Mesodermal cell (in vitro differentiated cells): ENCODE measurements around the gene MRM2.

Experiments used
- H3K27ac ChIP-seq: 2 replicates; pipeline ENCODE4 v1.7.0; 2013; ENCODE audit warnings: mild to moderate bottlenecking, low read depth, low read length, moderate library complexity; ENCODE audit not compliant: severe bottlenecking
- H3K36me3 ChIP-seq: 2 replicates; pipeline ENCODE4 v1.7.1; 2013; ENCODE audit warnings: mild to moderate bottlenecking, low read length, moderate library complexity; ENCODE audit not compliant: control insufficient read depth, insufficient read depth
- H3K4me1 ChIP-seq: one replicate; pipeline ENCODE4 v1.7.1; 2013; ENCODE audit warnings: mild to moderate bottlenecking, low read length; ENCODE audit not compliant: insufficient read depth, control insufficient read depth, poor library complexity, severe bottlenecking
- H3K4me3 ChIP-seq: 2 replicates; pipeline ENCODE4 v1.7.0; 2013; ENCODE audit warnings: low read length, control low read depth, mild to moderate bottlenecking; ENCODE audit not compliant: insufficient read depth, poor library complexity, severe bottlenecking; ENCODE audit errors: extremely low read depth
- H3K9me3 ChIP-seq: 2 replicates; pipeline ENCODE4 v1.7.1; 2013; ENCODE audit warnings: mild to moderate bottlenecking, low read length, moderate library complexity; ENCODE audit not compliant: control insufficient read depth
- whole genome bisulfite sequencing, 2 experiments: methylation state at CpG; one replicate each; pipeline ENCODE4 v1.1.5; 2013; ENCODE audit warnings: missing lambda C conversion rate in 2 of 2; ENCODE audit not compliant: insufficient coverage in 2 of 2; 5-methylcytosine and 5-hydroxymethylcytosine counted together

The MRM2 gene

DNA sequence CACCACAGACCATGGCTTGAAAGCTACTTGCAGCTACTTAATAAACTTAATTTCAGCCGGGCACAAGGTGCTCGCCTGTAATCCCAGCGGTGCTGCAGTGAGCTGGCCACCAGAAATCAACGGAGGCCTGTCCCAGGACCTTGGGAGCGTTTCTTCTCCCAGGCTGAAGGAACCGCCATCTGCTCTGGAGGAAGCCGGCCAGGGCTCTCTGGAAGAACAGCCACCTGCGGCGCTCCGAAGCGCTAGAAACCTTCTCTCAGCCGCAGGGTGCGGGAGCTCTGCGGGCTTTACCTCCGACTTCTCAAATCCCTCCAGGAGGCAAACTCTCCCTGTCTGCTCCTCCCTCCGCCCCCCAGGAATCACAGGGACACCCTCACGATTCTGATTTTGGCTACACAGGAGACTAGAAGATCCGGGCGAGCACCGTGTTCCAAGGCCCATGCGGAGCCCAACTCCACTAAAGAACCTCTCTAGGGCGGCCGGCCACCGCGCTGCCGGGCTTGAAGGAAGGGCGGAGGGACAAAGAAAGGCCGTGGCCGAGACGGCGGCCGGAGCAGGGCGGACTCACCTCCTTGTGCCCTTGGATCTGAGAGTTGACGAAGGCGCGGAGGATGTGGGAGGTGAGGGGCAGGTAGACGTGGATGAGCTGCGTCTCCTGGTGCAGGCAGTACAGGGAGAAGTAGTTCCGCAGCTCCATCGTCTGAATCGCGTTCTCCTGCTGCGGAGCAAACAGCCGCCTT, 14.5 kb upstream of the MRM2 start:
- H3K4me1 ChIP-seq, result no peaks in the 10 kb centered on the region
- H3K4me3 ChIP-seq, result no peak overlapping the region
- 95 to 96% methylated on average over 40 to 44 of the region's 44 CpGs for WGBS, 2 experiments
- H3K27ac ChIP-seq, result no peak overlapping the region
- no peaks in the 10 kb centered on the region for H3K9me3 ChIP-seq
- peaks cover 24% of the 10 kb centered on the region for H3K36me3 ChIP-seq

DNA sequence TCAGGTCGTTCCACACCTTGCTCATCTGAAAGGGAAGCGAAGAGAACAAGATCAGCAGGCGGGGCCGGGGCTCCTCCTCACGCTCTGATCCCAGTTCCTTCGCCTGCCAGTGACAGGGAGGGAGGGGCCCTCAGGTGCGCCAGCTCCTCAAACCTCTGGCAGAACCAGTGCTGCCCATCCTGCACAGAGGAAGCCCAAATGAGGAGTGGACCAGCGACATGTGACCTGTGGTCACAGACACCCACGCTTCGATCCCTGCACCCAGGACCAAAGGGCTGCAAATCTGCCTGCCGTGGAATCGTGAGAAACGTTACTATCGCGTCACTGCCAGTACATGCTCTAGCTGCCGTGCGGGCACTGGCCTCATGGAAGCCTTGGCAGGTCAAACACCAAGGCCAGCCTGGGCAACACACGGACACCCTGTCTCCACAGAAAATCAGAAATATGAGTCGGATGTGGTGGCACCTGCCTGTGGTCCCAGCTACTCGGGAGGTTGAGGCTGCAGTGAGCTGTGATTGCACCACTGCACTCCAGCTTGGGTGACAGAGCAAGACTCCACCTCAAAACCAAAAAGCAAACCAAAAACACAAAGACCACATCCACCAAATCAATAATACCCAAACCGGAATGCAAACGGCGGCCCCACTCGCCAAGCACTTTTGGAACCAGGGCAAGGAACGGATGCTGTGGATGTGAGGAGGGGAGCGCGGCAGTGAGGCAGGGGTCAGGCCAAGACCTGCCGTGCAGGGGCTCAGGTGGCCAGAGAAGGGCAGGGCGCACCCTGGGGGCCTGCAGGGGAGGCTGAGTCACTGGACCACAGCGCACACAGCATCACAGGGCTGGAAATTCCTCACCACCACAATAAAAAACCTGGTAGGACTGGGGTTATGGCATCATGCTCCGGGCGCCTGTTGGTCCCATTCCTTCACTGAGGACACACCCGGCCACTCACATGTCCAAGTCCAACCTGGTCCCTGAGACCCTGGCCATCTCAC, 13.4 kb upstream of the MRM2 start:
- no peaks in the 10 kb centered on the region for H3K9me3 ChIP-seq
- no peaks in the 10 kb centered on the region for H3K4me1 ChIP-seq
- no peak overlapping the region for H3K27ac ChIP-seq
- WGBS, 2 experiments, result 95 to 96% methylated on average over 25 to 31 of the region's 33 CpGs
- H3K4me3 ChIP-seq, result no peak overlapping the region
- H3K36me3 ChIP-seq, result peaks cover 26% of the 10 kb centered on the region

DNA sequence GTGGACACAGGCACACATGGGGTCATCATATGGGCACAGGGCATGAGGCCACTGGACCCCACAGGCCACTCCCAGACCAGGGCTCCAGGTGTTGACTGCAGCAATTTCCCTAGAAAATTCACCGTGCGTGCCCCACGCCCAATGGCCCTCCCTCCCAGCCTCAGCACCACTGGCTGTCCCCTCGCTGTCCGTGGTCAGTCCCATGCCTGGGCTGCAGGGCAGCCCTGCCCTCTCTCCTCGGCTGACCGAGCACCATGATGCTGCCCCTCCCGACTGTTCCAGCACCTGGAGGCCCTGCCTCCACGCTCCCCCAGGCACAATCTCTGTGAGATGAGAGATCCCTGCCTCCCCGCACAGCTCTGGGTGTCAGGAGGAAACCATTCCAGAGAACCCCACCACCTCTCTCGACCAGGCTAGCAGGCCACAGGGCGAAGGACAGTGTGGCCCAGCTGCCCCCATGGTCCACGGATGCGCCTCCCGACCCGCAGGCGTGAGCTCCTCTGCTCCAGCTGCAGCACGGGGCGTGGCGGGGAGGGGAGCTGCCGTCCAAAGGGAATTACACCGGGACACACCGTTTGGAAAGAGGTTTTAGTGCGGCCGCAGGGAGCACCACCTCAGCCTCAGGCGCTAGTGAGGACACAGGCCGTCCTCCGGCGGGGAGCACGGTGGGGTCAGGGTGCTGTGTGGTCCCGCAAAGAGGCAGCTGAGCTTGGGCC, 12.6 kb upstream of the MRM2 start:
- Histone ChIP-seq H3K27ac (no peak overlapping the region), H3K36me3 (peaks cover 26% of the 10 kb centered on the region), H3K9me3 (no peaks in the 10 kb centered on the region), H3K4me3 (no peak overlapping the region), H3K4me1 (peaks cover 1% of the 10 kb centered on the region)
- 93 to 97% methylated on average over 25 to 31 of the region's 31 CpGs for WGBS, 2 experiments

DNA sequence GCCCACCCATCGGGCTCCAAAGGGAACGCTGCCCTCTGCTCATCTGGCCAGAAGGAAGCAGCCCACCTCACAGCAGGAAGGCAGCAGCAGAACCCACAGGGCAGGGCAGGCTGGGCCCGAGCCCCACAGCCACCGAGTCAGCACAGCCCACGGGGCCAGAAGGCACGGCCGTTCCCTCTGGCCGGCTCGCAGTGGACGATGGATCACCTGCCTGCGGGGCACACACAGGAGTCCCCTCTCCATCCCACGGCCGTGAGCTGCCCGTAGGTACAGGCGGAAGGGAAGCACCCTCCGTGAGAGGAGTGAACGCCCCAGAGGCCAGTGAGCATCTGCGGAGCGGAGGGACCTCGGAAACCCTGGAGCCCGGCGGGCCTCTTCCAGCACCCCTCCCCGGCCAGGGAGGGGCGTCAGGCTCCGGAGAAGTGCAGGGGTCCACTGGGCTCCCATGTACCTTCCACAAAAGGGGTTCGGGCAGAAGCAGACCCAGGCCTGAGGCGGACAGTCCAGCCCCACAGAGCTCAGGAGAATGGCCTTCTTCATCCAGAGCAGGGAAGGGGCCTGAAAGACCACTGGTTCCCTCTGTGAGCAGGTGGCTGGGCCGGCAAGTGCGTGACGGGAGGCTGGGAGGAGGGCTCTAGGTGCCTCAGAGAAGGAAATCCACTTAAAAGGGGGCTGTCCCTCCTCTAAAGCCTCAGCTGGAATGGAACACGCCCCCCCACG, 11.7 kb upstream of the MRM2 start:
- Histone ChIP-seq H3K4me3 (no peak overlapping the region), H3K36me3 (peaks cover 26% of the 10 kb centered on the region), H3K9me3 (no peaks in the 10 kb centered on the region), H3K27ac (no peak overlapping the region), H3K4me1 (peaks cover 10% of the 10 kb centered on the region)
- WGBS, 2 experiments, result 96 to 97% methylated on average over 27 to 32 of the region's 32 CpGs

DNA sequence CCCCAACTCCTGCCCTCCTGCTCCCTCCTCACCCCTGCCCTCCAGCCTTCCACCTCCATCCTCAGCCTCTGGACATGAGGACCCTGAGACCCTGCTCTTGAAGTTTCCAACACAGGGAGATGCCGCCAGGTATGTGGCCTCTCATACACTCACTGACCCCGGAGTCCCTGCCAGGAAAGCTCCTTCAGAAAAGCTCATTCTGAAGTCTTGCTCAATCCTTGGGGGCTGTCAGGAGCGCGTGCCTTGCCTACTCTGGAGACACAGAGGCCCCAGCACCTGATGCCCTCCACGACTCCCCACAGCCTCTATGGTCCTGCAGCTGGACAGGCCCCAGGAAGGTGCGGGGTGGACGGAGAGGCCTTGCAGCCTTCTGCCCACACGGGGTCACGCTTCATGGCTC, 11.0 kb upstream of the MRM2 start:
- Histone ChIP-seq H3K36me3 (peaks cover 28% of the 10 kb centered on the region), H3K9me3 (no peaks in the 10 kb centered on the region), H3K4me3 (no peak overlapping the region), H3K27ac (no peak overlapping the region), H3K4me1 (peaks cover 13% of the 10 kb centered on the region)
- WGBS, 2 experiments, result 94 to 97% methylated on average over 9 of the region's 9 CpGs

DNA sequence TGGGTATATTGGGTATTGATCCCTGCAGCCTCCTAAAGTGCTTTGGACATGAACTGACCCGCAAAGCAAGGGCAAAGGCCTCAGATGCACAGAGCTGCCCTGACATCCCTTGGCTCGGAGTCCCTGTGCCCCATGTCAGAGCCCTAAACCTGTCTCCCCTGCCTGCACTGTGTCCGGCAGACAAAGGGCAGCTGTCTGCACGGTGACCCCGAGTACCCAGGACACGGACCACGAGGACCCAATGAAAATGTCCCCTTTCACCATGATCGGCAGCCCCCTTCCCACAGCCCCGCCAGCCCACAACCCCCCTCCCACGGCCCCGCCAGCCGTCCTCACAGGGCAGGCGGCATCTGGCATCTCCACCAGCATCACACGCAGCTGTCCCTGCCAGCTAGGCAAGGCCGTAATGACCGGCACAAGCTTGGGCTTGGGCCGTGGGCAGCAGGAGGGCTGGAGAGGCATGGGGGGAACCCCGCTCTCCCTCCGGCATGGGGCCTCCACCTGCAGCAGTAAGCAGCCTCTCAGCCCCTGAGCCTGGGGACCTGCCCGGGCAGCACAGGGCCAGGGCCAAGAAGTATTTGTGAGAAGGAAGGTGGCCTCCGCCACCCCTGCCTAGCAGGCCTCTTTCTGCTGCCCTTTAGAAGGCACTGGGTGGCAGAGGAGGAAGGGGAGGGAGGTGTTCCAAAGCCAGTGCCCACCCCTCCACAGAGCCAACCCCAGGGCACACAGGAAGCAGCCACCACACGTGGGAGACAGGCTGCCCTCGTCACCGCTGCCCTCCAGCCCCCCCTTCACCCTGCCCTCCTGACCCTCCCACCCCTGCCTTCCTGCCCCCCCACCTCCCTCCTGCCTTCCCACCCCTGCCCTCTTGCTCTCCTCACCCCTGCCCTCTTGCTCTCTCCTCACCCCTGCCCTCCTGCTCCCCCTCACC, 10.1 kb upstream of the MRM2 start:
- Histone ChIP-seq H3K4me3 (no peak overlapping the region), H3K4me1 (peaks cover 13% of the 10 kb centered on the region), H3K9me3 (no peaks in the 10 kb centered on the region), H3K27ac (no peak overlapping the region), H3K36me3 (peaks cover 26% of the 10 kb centered on the region)
- 89 to 93% methylated on average over 8 to 12 of the region's 24 CpGs for WGBS, 2 experiments

DNA sequence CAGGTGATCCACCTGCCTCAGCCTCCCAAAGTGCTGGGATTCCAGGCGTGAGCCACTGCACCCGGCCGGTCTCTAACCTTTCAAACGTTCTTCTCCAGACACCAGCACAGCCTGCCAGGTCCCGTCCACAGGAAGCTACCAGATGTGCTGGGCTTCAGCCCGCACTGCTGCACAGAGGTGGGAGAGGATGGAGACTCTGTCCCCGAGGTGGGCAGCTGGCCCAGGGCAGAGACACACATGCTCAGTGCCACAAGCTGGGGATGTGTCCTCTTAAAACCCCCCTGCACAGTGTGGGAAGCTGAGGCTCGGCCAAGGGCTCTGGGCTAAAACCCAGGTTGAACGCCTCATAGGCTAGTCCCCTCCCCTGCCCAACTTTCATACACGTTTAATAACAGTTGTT, 9.4 kb upstream of the MRM2 start:
- 82 to 95% methylated on average over 7 to 9 of the region's 10 CpGs for WGBS, 2 experiments
- Histone ChIP-seq H3K27ac (no peak overlapping the region), H3K4me1 (peaks cover 13% of the 10 kb centered on the region), H3K36me3 (peaks cover 24% of the 10 kb centered on the region), H3K9me3 (no peaks in the 10 kb centered on the region), H3K4me3 (no peak overlapping the region)

DNA sequence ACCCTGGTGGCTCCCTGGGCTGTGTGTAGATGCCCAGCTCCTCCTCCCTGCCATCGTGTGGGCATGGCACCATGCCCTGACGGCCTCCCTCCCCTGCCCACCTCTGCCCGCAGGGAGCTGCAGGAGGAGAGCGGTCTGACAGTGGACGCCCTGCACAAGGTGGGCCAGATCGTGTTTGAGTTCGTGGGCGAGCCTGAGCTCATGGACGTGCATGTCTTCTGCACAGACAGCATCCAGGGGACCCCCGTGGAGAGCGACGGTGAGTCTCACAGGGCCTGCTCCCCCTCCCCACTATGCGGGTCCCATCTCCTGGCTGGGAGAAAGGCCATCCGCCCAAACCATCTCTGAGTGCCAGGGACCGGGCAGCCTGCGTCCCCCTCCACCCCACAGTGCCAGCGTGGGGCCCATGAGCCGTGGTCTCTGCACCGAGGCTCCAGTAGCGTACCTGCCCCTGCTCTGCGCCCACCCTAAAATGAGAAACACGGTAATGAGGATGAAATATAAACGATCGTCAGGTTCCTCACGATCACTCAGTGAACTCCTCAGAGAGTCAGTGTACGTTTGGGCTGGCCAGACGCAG, 7.8 kb upstream of the MRM2 start:
- no peak overlapping the region for H3K4me3 ChIP-seq
- H3K36me3 ChIP-seq, result peaks cover 18% of the 10 kb centered on the region
- H3K9me3 ChIP-seq, result no peaks in the 10 kb centered on the region
- WGBS, 2 experiments, result 90 to 95% methylated on average over 19 to 26 of the region's 27 CpGs
- H3K4me1 ChIP-seq, result peaks cover 13% of the 10 kb centered on the region
- H3K27ac ChIP-seq, result no peak overlapping the region

DNA sequence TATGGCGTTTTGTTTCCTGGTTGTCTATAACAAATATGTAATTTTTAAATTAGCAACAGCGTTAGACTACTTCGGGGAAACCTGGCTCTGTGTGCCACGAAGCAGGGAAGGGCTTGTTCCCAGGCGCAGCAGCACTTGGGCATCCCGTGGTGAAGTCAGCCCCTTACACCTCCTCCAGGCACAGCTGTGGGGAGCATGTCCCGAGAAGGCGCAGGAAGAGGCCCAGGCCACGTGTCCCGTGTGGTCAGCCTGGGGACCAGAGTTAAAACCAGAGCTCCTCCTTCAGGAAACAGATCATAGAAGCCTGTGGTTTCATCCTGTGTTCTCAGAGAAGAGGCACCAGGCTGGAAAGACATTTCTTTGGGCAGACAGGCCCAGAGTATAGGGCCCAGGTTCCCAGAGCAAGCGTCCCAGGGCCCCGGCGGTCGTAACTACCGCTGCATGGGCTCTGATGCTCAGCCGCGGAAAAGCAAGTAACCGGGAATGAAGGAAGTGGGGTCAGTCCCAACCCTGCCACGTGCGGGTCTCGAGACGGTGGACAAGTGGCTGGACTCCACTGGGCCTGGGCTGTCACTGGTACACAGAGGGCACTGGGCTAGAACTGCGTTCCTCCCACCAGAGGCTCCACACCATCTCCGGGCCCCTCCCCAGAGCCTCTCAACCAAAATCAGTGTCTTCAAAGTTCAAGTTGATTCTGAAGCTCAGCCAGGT, 7.1 kb upstream of the MRM2 start:
- peaks cover 13% of the 10 kb centered on the region for H3K4me1 ChIP-seq
- H3K9me3 ChIP-seq, result no peaks in the 10 kb centered on the region
- peaks cover 12% of the 10 kb centered on the region for H3K36me3 ChIP-seq
- H3K27ac ChIP-seq, result no peak overlapping the region
- H3K4me3 ChIP-seq, result no peak overlapping the region
- 85 to 93% methylated on average over 18 to 23 of the region's 24 CpGs for WGBS, 2 experiments
